GM18873 (cell line): Measurements from ENCODE around the gene MBOAT7.
A peak's percentile ranks its signal among the peaks of the same experiment; 100 is the strongest.
"Not testable (repeated sequence)": the region's sequence is repeated elsewhere in the genome, so short reads cannot be mapped to it uniquely, and the experiment has no call there.

ENCODE experiments used
- ATAC-seq: cut with Tn5 transposase; IDR thresholded peaks from one replicate; pipeline ENCODE4 v1.9.1; 2021; ENCODE audit warnings: mild to moderate bottlenecking, moderate library complexity, moderate number of reproducible peaks; ENCODE audit not compliant: unreplicated experiment, low FRiP score

Gene MBOAT7

GRCh38 chr19:54209058-54209810 lies 19.9 kb upstream of the MBOAT7 start:
- ATAC-seq: no peak

DNA sequence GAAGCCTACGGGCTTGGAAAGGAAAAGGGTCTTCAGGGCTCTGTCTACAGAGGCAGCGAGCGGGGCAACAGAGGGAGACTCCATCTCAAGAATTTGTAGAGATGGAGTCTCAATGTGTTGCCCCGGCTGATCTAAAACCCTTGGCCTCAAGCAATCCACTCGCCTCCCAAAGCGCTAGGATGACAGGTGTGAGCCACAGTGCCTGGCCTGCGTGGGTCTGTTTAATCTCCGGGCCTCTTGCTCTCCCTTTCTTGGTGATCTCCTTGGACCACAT lies 19.3 kb upstream of the MBOAT7 start:
- no peak for ATAC-seq

GRCh38 chr19:54207983-54208783 lies 18.8 kb upstream of the MBOAT7 start:
- no peak for ATAC-seq

DNA sequence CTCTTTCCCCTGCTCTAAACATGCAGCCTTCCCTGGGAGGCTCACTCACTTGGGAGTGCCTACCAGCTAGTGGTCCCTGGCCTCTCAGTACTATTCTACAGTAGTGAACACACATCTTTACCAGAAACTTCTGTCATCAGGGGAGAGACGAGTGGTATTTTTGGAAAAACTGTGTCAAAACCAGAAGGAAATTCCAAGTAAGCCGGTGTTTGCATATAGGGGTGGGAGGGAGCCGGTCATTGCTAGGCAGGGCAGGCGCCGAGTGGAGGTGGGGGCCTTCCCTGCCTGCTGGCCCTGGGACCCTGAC lies 18.2 kb upstream of the MBOAT7 start:
- no peak for ATAC-seq

DNA sequence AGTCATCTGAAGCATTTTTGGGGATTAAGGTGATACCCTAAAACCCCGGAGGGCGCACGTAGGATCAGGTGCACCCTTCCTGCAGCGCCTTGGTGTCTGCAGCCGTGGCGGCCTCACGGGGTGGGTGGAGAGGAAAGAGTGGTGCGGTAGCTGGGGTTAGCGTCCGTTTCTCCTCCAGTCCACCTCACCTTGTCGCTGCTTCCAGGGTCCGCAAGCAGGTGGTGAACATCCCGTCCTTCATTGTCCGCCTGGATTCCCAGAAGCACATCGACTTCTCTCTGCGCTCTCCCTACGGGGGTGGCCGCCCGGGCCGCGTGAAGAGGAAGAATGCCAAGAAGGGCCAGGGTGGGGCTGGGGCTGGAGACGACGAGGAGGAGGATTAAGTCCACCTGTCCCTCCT lies 17.8 kb upstream of the MBOAT7 start:
- ATAC-seq: not testable (repeated sequence)

- no peak for ATAC-seq
Observed at GRCh38 chr19:54206831-54207177, 17.4 kb upstream of the MBOAT7 start.

- no peak for ATAC-seq
Observed at GRCh38 chr19:54206030-54206830, 16.9 kb upstream of the MBOAT7 start.

DNA sequence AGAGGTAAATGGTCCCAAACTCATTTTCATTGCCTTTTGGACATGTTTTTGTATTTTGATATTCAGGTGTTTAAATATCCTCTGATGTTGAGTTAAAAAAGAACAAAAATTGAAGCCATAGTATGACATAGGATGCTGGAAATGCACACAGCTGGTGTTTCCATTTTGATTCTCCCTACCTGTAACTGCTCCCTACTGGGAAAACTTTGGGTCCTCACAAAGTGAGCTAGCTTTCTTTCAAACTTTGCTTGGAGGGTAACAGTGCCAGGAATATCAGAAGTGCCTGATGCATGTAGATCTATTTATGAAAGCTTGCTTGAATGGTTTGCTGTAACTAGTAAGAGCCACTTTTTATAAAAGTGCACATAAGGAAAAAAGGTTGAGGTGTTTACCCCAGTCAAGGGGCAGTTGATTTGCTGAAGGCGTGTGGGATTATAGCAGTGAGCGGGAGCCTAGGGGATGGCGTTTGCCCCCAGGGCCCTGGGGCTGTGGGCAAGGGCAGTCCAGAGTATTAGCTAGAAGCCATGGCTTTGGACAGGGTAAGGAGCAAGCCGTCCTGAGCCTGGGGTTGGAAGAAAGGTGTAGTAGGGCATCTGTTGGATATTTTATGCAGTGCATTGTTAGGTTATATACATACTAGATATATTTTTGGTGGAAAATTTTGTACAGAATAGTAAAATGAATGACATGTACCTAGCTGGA lies 15.5 kb upstream of the MBOAT7 start:
- ATAC-seq: no peak

DNA sequence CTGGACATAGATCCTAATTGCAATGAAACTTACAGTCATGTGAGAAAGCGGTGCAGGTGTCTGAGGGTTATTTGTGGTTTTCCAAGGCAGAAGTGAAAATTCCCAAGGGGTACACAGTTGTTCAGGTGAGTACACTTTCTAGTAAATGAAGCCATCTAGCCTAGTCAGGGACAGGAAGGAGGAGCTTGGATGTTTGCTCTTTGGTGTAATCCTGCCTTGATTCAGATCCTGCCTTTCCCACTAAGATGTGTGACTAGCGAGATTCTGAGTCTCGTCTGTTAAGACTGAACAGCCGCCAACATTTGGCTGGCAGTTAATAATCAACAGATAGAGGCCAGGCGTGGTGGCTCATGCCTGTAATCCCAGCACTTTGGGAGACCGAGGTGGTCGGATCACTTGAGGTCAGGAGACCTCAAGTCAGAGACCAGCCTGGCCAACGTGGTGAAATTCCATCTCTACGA lies 13.8 kb upstream of the MBOAT7 start:
- ATAC-seq: no peak

DNA sequence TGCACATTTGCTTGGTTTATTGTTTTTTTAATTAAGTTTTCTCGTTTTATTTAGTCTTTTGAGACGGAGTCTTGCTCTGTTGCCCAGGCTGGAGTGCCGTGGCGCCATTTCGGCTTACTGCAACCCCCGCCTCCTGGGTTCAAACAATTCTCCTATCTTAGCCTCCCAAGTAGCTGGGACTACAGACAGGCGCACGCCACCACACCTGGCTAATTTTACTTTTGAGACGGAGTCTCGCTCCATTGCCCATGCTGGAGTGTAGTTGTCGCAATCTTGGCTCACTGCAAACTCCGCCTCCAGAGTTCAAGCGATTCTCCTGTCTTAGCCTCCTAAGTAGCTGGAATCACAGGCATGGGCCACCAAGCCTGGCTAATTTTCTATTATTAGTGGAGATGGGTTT lies 12.6 kb upstream of the MBOAT7 start:
- no peak for ATAC-seq

- no peak for ATAC-seq
Observed at GRCh38 chr19:54201172-54201701, 11.9 kb upstream of the MBOAT7 start.

GRCh38 chr19:54199401-54199800 lies 10.0 kb upstream of the MBOAT7 start:
- no peak for ATAC-seq

GRCh38 chr19:54197121-54197520 lies 7.7 kb upstream of the MBOAT7 start:
- no peak for ATAC-seq

- ATAC-seq: no peak
Observed at GRCh38 chr19:54196536-54196935, 7.2 kb upstream of the MBOAT7 start.

- ATAC-seq: not testable (repeated sequence)
Observed at GRCh38 chr19:54194463-54194862, 5.1 kb upstream of the MBOAT7 start.

GRCh38 chr19:54193011-54193410 lies 3.6 kb upstream of the MBOAT7 start:
- ATAC-seq: no peak

DNA sequence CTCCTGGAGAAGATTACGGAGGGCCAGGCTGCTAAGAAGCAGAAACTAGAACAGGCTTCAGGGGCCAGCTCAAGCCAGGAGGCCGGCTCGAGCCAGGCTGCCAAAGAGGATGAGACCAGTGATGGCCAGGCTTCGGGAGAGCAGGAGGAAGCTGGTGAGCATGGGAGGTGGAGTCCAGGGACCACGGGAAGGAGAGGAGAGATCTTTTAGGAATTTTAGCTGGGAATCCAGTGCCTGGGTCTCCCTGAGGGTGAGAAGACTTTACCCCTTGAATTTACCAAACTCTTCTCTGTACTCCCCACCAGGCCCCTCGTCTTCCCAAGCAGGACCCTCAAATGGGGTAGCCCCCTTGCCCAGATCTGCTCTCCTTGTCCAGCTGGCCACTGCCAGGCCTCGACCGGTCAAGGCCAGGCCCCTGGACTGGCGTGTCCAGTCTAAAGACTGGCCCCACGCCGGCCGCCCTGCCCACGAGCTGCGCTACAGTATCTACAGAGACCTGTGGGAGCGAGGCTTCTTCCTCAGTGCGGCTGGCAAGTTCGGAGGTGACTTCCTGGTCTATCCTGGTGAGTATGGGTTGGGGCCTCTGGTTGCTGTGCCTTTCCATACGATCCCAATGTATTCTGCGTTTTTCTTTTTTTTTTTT lies 2.6 kb upstream of the MBOAT7 start:
- no peak for ATAC-seq

DNA sequence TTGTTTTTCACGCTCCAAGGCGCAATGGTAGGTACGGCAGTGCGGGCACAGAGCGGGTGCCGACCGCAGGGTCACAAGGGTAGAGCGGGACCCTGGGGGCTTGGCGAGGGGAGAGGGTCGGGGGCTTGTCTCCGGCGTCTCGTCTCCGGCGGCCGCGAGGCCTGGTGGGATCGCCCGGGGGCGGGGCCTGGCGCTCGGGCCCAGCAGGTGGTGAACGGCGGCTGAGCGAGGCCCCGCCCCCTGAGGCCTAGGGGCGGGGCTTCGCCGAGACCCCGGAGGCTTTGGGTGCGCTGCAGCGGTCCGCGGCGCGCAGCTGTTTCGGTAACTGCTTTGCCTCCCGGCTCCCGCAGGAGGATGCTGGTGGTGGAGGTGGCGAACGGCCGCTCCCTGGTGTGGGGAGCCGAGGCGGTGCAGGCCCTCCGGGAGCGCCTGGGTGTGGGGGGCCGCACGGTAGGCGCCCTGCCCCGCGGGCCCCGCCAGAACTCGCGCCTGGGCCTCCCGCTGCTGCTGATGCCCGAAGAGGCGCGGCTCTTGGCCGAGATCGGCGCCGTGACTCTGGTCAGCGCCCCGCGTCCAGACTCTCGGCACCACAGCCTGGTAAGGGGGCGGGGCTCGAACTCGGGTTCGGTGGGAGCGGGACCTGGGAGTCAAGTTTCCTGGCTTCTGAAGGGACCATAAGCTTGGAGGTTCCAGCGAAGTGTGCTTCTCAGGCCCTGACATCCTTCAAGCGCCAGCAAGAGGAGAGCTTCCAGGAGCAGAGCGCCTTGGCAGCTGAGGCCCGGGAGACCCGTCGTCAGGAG lies 1.8 kb upstream of the MBOAT7 start, which contains the start of gene TSEN34:
Gene TSEN34, plus strand, starts transcription at position 298 of the 800 bp plus-strand sequence. Its CDS starts 57 bp downstream, at position 355.
- peak; percentile 13 for ATAC-seq

DNA sequence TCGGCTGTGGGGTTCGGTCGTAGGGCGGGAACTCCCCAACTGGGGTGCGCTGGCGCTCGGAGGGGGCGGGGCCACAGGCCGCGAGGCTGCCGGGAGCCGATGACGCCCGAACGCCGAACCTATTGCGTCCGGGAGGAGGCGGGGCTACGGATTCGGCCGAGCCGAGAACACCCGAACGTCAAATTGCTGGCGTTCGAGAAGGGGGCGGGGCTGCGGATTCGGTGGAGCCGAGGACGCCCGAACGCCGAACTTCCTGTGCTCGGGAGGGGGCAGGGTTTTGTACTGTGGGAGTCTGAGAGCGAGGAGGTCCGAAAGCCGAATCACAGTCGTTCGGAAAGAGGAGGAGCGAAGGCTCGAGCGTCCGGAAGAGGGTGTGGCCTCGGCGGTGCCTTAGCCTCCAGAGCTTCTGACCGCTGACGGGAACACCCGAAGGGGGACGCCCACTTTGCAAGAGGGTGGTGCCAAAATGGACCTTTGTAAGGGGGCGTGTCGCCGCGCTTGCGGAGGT lies 1.2 kb upstream of the MBOAT7 start:
- peak; percentile 43 for ATAC-seq
